Activated T-cell treated with anti-CD3 and anti-CD28 coated beads, Interleukin-2, amount 50 U/mL, for 1 hour (primary cell): ENCODE results near the gene GRK5.
A peak's percentile ranks its signal among the peaks of the same experiment; 100 is the strongest.

Source experiments
- DNase-seq: peaks from one replicate; pipeline ENCODE4 v3.0.0-alpha.2; 2020

The GRK5 gene

GRCh38 chr10:119199231-119199992 lies 8.0 kb upstream of the GRK5 start:
- DNase-seq: peak; percentile 45

DNA sequence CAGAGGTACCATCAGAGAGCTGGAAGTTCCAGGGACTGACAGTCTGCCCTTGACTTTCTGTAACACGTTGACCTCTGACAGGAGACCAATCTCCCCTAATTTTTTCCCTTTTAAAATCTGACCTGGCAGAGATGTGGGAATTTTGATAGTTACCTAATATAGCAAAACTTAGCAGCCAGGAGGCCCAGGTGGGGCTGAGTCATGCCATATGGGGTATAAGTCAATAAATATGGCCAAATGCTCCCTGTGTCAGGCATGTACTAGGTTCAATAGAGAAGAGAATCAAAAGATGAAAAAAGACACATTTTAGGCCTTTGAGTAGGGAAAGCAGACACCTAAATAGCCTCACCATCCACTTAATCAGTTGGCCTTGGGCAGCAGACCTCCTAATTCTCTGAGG lies 6.1 kb upstream of the GRK5 start:
- DNase-seq: no peak

DNA sequence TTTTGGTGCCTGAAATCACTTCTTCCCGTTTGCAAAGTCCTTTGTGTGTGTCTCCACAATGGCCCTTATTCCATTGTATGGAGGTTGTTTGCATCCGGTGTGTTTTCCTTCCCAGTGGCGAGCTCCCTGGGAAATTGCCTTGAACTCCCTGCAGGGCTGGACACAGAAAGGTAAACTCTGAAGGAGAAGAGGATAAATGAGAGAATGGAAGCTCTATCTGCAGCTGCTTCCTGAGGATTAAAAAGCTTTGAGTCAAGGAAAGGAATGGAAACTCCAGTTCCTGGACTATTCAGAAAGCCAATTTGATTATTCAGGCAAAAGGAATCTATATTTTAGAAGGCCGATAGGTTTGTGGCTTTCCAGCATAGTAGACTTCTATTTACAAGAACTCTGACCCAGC lies 4.4 kb upstream of the GRK5 start:
- no peak for DNase-seq

GRCh38 chr10:119205894-119206602 lies 1.3 kb upstream of the GRK5 start:
- no peak for DNase-seq

DNA sequence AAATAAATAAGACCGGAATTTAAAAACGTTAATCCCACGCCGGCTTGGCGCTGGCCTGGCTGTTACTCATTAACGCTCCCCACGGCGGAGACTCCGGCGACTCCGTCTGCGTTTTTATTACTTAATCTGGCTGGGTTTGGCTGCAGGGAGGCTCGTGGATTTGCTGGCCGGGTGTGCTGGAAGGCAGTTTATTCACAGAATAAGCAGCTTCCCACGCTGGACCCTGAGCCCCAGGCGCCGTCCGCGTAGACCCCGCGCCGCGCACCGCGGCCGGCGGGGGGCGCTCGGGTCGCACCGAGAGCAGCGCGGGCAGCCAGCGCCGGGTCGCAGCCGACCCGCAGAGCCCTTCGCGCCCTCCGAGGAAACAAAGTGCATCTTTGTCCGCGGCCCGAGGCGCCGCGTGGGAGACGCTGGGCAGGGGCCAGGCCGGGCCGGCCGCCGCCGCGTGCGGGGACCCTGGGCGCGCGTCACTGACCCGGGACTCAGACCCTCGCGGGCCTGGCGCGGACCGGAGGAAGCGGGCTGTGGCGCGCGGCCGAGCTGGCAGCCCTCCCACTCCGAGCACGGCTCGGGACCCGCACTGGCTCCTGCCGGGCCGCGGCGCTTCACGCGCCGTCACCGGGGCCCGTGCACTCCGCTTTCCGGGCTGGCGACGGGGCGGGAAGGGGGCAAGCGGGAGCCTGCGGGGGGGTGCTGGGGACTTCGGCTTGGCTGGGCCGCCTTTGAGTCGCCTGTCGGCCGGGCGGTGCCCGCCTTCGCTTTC lies 587 bp upstream of the GRK5 start:
- DNase-seq: peak; percentile 82

DNA sequence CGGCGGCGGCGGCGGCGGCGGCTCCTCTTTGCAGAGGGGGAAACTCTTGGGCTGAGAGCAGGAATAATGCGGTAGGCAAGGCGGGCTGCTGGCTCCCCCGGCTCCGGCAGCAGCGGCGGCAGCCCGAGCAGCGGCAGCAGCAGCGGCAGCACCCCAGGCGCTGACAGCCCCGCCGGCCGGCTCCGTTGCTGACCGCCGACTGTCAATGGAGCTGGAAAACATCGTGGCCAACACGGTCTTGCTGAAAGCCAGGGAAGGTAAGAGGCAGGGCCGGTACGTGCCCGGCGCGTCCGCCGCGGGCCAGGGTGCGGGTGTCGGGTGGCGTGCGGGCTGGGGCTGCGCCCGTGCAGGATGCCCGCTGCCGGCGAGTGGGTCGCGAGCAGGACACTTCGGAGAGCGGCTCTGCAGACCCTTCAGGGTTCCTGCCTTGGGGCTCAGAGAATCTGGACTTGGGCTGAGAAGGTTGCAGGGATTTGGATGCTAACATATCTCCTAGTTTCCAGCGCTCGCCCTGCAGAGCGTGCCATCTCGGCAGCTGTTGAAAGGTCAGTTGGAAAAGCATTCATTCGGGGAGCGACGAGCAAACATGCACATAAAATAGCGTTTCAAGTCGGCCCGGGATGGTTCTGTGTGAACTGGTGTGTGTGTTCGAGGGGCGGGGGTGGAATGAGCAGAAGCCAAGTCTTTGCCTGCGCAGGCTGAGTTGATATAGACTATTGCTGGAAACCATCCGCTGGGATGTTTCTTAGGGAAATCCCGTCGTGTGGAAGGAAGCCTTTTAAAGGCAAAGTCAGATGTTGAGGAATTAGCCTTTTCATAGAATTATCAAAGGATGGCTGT lies 562 bp downstream of the GRK5 start:
- DNase-seq: no peak

DNA sequence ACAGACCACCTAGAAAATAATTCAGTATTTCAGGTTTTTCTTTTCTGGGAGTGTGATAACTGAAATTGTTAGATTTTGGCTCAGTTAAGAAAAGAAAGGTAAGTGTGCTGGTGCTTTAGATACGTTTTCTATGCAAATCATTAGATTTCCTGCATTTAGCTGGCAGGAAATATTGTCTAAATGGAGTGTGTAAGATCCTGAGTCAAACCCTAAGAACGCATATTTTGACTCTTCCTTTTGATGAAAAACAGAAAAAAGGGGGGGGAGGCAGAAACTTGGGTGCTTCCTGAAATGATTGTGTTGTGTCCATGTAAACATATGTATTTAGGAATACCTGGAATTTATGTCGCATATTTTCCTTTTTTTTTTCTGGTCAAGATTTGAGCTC lies 1.2 kb downstream of the GRK5 start:
- DNase-seq: no peak

DNA sequence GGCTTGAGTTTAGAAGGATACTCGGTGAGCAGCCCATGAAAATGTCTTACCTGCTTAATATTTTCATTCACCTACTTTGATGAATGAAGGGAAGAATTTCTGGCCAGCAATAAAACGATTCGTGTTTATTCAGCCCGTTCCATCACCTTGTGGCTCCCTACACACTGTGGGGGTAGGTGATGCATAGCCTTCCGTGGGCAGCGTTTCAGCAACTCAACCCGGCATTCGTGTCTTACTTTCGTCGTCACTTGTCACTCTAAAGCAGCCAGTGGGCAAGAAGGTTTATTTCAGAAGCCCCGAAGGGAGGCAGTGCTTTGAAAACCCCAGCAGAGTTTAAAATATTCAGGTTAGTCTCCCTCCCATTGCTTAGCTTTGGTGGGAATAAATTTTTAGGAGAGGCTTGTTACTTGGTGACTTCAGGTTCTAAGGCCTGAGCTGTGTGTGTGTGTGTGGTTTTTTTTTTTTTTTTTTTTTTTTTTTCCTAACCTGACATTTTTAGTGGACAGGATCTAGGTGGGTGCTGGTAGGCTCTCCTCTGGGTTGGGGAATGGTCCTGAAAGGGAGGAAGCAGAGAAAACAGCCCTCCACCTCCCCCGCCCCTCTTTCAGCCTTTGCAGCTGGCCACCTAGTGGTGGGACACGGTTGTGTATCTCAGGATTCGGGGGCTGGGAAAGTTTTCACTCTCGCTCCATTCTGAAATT lies 1.8 kb downstream of the GRK5 start:
- peak; percentile 61 for DNase-seq

DNA sequence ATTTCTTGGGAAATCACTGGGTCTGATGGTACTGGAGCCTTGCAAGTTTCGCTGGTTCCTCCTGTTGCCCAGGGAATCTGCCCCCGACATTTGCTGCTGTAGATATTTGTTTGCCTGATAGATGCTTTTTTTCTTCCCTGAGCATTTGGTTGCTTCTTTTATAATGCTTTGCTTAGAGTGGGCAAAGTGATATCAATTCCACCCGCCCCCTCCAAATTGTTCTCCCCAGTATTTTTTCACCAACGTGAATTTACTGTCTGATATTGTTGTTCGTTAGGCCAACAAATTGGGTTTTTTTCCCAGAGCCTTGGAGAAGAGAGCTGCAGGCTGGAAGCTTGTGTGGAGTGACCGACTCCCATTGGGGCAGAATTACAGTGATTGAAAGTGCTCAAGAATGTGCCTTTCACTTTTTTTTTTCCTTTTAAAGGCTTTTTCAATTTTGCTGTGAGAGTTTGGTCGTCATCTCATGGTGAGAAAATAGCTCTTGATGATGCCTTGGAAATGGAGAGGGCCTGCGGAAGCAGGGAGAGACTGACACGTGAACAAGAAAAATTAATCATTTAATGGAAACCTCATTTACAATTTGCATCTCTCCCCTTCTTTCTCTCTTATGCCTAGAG lies 2.5 kb downstream of the GRK5 start:
- DNase-seq: no peak

DNA sequence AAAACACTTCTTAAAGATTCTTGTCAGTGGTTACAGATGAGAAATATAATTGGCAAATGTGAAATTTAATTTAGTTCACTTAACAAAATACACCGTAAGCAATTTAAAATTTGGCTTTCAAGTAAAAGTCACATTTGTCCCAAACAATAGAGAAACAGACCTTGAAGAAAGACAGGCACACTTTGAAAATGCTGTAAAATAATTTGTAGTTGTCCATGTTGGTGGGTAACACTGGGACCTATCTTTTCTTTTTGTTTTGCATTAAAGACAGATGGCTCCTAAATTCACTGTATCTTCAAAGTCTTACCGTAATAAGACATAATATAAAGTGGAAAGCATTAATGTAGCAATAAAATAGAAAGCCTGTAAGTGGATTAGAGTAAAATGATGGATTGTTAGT lies 3.3 kb downstream of the GRK5 start:
- no peak for DNase-seq

- DNase-seq: no peak
These were observed 3.8 kb downstream of the GRK5 start for GRCh38 chr10:119211176-119211575.

- DNase-seq: no peak
These were observed 4.5 kb downstream of the GRK5 start for GRCh38 chr10:119211625-119212441.

- no peak for DNase-seq
These were observed 8.0 kb downstream of the GRK5 start for GRCh38 chr10:119215371-119215770.

GRCh38 chr10:119216127-119216526 lies 8.8 kb downstream of the GRK5 start:
- no peak for DNase-seq

DNA sequence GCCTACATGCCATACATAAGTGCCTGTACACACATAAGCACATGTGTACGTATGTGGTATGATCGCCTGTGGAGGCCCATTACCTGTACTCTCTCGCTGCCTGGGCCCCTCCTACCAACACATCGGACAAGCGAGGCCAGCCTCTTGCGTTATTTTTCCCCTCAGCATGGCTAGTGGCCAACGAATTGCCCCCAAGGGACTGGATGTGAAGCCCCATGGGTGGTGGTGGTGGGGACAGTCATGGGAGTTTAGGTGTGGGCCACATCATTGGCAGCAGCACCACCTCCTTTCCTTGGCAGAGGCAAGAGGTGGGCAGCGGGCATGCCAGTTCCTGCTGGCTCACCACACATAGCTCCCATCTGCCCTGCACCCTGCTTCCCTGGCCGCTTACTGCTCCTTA lies 10.0 kb downstream of the GRK5 start:
- no peak for DNase-seq

GRCh38 chr10:119217991-119218490 lies 10.7 kb downstream of the GRK5 start:
- no peak for DNase-seq

- DNase-seq: no peak
These were observed 12.5 kb downstream of the GRK5 start for GRCh38 chr10:119219871-119220270.

DNA sequence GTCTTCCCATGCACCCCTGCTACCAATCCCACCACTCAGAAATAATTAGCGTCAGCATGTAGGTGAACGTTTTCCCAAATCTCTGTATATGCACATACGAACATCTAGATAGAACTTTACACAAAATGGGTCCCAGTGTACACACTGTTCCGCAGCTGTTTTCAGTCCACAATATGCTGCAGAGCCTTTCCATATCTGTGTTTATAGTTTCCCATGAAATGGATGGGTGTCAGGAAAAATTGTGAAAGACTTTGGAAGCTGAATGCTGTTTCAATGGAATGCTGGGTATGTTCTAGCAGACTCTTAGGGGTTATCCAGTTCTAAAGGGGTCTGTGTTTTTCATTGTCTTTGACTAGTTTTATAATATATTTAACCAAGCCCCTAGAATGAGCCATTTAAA lies 13.8 kb downstream of the GRK5 start:
- no peak for DNase-seq

GRCh38 chr10:119221666-119222065 lies 14.3 kb downstream of the GRK5 start:
- DNase-seq: no peak

DNA sequence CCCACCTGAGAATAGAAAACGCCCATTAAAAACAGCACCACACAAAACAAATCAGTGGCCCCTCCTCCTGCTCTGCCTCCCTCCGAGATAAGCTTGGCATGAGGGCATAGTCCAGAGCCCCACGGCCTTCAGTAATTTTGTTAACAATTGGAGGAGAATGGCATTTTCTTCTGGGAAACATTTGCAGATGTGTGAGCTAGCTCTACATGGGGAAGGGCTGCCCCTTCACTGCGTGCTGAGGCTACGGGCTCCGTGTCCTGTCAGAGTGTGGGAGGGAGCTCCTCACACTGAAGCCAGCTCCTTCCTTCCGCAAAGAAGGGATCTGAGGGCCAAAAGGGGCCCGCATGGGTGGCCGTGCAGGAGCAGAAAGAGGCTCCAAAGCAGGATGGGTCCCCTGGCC lies 15.2 kb downstream of the GRK5 start:
- no peak for DNase-seq

GRCh38 chr10:119222966-119223386 lies 15.6 kb downstream of the GRK5 start:
- DNase-seq: no peak
